NB4 (cell line): ENCODE results near the gene MEIS1.

Experiments used
- DNase-seq: peaks from one replicate; pipeline ENCODE4 v3.0.0; 2010; ENCODE audit warnings: low read depth
- H3K4me3 ChIP-seq: one replicate; pipeline ENCODE4 v1.5.1; 2011; ENCODE audit warnings: mild to moderate bottlenecking, low read depth, low read length, moderate library complexity
- CTCF ChIP-seq: IDR thresholded peaks from one replicate; pipeline ENCODE4 v1.5.1; 2012; ENCODE audit warnings: low read depth, low read length
- MAX ChIP-seq: IDR thresholded peaks from 2 replicates; pipeline ENCODE4 v1.6.1; 2011; ENCODE audit warnings: low read depth, low read length
- MYC ChIP-seq: IDR thresholded peaks from 2 replicates; pipeline ENCODE4 v1.6.1; 2011; ENCODE audit warnings: low read depth, low read length
- POLR2A ChIP-seq: IDR thresholded peaks from 2 replicates; pipeline ENCODE4 v1.6.1; 2011; ENCODE audit warnings: mild to moderate bottlenecking; ENCODE audit not compliant: insufficient read length; ENCODE audit errors: extremely low read depth

Gene MEIS1

GRCh38 chr2:66441581-66442320, 6.8 kb downstream of the MEIS1 start:
- H3K4me3 ChIP-seq = no peak overlapping the region
- TF ChIP-seq POLR2A = no peak
- no peak for TF ChIP-seq MAX
- TF ChIP-seq CTCF = no peak
- no peak for TF ChIP-seq MYC

DNA sequence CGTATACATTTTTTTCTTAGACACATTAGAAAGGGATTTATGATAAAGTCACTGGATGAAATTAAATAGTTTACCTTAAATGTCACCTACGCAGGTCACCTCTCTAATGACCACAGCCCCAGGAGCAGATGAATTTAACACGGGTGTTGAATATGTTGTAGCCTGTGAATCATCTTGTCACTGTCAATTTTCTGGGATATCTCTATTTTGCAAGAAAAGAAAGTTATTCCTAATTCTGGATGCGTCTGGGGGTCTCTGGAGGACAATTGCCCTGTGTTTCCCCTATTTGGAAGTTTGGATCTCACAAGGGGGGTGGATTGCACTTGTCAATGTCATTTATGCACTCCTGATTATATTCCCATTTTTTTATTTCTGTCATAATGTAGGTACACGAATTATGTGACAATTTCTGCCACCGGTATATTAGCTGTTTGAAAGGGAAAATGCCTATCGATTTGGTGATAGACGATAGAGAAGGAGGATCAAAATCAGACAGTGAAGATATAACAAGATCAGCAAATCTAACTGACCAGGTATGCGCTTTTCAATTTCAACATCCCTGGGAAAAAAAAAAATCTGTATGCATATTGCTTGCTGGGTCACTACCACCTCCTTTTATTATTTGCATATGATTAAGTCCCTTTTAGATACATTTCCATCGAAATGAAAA, 7.7 kb downstream of the MEIS1 start:
- H3K4me3 ChIP-seq = no peak overlapping the region
- no peak for DNase-seq
- TF ChIP-seq MAX (no peak), POLR2A (no peak), CTCF (no peak), MYC (no peak)

More at GRCh38 chr2:66441581-66442320, 6.8 kb downstream of the MEIS1 start:
- no peak for DNase-seq

DNA sequence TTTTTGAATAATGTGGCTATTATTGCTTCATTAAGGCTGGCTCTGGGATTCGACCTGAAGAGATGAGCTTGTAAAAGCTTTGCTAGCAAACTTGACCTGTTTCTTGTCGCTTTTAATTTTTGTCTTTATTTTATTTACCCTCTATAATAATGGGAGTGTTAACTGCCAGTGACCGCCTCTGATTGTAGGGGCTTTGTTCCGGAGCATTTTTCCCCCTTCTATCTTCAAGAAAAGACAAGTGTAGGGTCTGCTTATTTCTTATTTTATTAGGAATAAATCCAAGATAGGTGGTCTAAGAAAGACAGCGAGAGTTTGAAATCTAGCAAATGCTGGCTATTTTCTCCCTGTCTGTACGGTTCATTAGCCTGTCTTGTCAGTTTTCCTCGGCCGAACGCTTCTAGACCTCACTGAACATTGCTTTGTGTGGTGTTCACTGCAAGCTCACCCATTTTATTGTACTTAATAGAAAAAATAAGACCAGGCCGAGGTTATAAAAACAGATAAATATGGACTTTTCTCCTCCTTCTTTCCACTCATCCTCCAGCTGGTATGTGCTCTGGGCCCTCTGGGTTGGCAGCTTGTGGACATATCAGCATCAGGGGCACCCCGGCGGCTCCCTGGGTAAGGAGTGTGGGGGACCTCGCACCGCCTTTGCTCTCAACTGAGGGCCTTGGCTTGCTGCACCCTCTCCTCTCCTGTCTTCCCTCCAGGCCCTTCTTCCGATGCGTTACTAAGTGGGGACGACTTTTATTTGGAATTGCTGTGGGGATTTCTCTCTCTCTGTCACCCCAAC, 8.5 kb downstream of the MEIS1 start:
- no peak for TF ChIP-seq POLR2A
- TF ChIP-seq CTCF = no peak
- no peak for TF ChIP-seq MYC
- no peak for TF ChIP-seq MAX

DNA sequence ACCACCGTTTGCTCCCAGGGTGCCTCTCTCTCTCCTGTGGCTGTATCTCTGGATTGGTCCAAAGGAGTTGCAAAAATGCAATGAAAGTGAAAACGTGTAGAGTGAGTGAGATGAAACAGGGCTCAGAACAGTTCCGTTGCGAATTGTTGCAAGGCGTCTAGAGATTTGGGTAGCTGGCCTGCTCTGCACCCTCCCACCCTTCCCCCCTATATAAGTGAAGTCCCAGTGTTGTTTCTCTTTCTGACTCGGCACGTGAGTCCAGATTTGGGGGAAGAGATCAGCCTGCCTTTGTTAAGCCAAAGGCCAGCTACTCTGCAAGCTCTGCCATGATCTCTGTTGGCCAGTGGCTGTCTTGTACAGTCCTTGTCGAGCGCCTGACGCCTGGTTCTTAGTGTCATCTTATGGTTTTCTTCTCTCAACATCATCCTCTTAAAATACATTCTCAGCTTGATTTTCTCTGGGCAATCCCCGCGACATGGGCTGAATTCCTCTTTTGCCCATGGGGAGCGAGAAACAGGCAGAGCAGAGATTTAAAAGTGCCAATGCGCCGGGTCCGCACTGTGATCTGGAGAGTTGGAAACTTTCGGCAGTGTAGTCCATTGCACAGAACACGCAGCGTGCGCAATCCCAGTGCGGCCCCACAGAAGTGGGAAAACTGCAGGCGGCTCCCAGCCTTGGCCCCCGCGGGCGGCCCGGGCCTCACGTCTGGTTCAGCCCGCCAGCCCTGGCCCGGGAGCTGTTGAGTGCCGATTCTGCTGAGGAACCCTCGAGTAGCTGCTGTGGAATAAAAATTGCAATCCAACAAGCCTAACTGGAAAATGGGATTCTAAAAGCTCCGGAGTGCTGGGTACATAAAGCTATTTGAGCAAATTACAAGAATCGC, 9.3 kb downstream of the MEIS1 start:
- no peak overlapping the region for H3K4me3 ChIP-seq
- no peak for DNase-seq
- TF ChIP-seq MYC (no peak), MAX (no peak)

More for the DNA sequence above, 8.5 kb downstream of the MEIS1 start:
- DNase-seq = no peak
- no peak overlapping the region for H3K4me3 ChIP-seq

DNA sequence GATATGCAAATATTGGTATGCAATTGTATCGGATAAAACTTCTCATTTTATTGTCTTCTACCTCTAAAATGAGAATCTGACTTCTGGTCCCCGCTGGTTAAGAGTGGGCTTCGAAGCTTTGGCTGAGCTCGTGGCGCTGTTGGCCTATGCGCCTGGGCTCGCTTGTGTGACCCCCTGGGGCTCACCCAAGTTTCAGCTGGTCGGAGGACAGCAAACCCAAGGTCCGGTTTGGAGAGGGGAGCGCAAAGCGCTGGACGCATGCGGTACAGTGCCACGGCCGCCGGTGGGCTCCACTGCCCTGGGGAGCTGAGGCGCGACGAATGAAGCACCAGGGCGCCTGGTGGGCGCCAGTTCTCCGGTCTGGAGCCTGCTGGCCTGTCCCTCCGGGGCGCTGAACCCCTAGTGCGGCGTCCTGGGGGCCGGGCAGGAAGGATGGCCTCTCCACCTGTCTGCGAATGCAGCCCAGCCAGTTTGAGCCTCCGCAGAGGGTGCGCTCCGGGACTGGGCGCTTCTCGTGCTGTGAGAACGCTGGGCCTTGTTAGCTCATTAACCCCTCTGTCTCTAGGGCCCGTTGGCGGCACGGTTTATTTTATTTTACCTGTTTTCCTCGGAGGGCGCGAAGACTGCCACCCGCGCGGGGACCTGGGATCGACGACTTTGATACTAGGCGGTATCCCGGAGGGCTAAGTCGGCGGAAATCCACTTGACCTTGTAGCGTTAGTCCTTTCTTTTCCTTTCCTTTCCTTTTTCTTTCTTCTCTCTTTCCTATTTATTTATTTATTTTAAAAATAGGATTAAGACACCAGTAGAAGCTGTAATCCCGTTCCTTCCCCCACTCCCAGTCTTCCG, 10.4 kb downstream of the MEIS1 start:
- TF ChIP-seq MAX (no peak), POLR2A (no peak)
- no peak overlapping the region for H3K4me3 ChIP-seq
- no peak for DNase-seq
